Spleen (tissue), 11 donors: ENCODE results near the gene ZBTB14. TPM values are rescaled to one million over a fixed set of nuclear protein-coding genes. Genes with fewer than 3 reads are reported as not detected.

ENCODE experiments used
- DNase-seq: peaks from one replicate; pipeline ENCODE4 v3.0.0-alpha.2; 2020
- H3K27ac ChIP-seq, 8 donors: fragments of 200-600 bp; sonication (generic) in 7 of 8; 1 replicate in 4 of 8; 2 replicates in 4 of 8; pipeline versions ENCODE4 v1.5.0 to v1.8.0; 2016 to 2021; ENCODE audit warnings: inconsistent platforms in 4 of 8, mild to moderate bottlenecking in 4 of 8, moderate library complexity in 1 of 8
- H3K27me3 ChIP-seq, 7 donors: fragments of 200-600 bp; sonication (generic) in 6 of 7; replicated peaks in 1 of 7; 1 replicate in 4 of 7; 2 replicates in 3 of 7; pipeline versions ENCODE4 v1.5.0 to v1.8.0; 2016 to 2021; ENCODE audit warnings: inconsistent platforms in 3 of 7, mild to moderate bottlenecking in 1 of 7
- H3K36me3 ChIP-seq, 6 donors: fragments of 200-600 bp; sonication (generic) in 5 of 6; 1 replicate in 4 of 6; 2 replicates in 2 of 6; pipeline versions ENCODE4 v1.5.0 to v1.8.0; 2016 to 2021; ENCODE audit warnings: inconsistent platforms in 2 of 6
- H3K4me1 ChIP-seq, 6 donors: fragments of 200-600 bp; sonication (generic) in 5 of 6; 1 replicate in 3 of 6; 2 replicates in 3 of 6; pipeline versions ENCODE4 v1.5.0 to v1.8.0; 2016 to 2021; ENCODE audit warnings: inconsistent platforms in 3 of 6
- H3K4me3 ChIP-seq, 8 donors: fragments of 200-600 bp; sonication (generic) in 7 of 8; 1 replicate in 4 of 8; 2 replicates in 4 of 8; pipeline versions ENCODE4 v1.5.0 to v1.8.0; 2016 to 2021; ENCODE audit warnings: inconsistent platforms in 4 of 8, mild to moderate bottlenecking in 4 of 8, moderate library complexity in 2 of 8
- H3K9me3 ChIP-seq, 8 donors: fragments of 200-600 bp; sonication (generic) in 7 of 8; 1 replicate in 4 of 8; 2 replicates in 4 of 8; pipeline versions ENCODE4 v1.5.0 to v1.8.0; 2016 to 2021; ENCODE audit warnings: inconsistent platforms in 4 of 8
- POLR2A ChIP-seq, 3 donors: fragments of 450-650 bp; IDR thresholded peaks; one replicate each; pipeline ENCODE4 v1.5.1; 2017; ENCODE audit warnings: antibody characterized with exemption in 3 of 3, mild to moderate bottlenecking in 1 of 3
- POLR2AphosphoS5 ChIP-seq, 3 donors: sonication (generic); formaldehyde crosslinking; IDR thresholded peaks; one replicate each; pipeline ENCODE4 v1.5.1; 2017; ENCODE audit warnings: antibody characterized with exemption in 3 of 3
- WGBS, 5 donors: extraction: QIAGEN DNeasy Blood & Tissue Kit in 3 of 5; methylation state at CpG; one replicate each; pipeline versions ENCODE4 v1.1.5 to v1.1.7; 2013 to 2018; 5-methylcytosine and 5-hydroxymethylcytosine counted together
- intact Hi-C: fragments of 100-400 bp; cut with DNase I; formaldehyde crosslinking; loops from one replicate; pipeline ENCODE4 v1.15.0; 2023; ENCODE audit warnings: low total_unique reads
- polyA plus RNA-seq, 3 donors: library from polyadenylated mRNA; stranded (reverse); fragments of 200-250 nt; gene quantifications; one replicate each; pipeline ENCODE4 v1.2.1, GENCODE V29; 2013
- total RNA-seq, 7 donors: library from RNA; depleted of rRNA in 3 of 7; stranded (reverse); fragments of >200 nt in 3 of 7; fragmentation: NEBNext Ultra II Directional in 4 of 7; extraction: Animal tissue kit (Norgen Biotek cat#: 25700) in 4 of 7; gene quantifications; one replicate each; pipeline versions ENCODE4 v1.1.0 to v1.2.1, GENCODE V29; 2016 to 2021
- TF ChIP-seq, protein P1 (sequence below), 11 experiments: fragments of 200-600 bp in 7 of 11; fragments of 450-650 bp in 4 of 11; sonication (generic) in 4 of 11; IDR thresholded peaks in 8 of 11; conservative IDR thresholded peaks in 3 of 11; 1 replicate in 7 of 11; 2 replicates in 4 of 11; pipeline versions ENCODE4 v1.4.0 to v1.8.0; 2016 to 2021; ENCODE audit warnings: antibody characterized with exemption in 11 of 11, inconsistent platforms in 4 of 11, mild to moderate bottlenecking in 1 of 11
- donor health status: healthy with polysubstance abuse.
- donor health status: DM: no; HTN: no; CAD: no; lungs with moderate emphysema.
- donor health status: DM: no; HTN: no; CAD: no.
- donor health status: Bipolar disorder and iron deficiency.
- donor health status: healthy.
- donor health status: DM: no; HTN: no; CAD: no.
- donor health status: DM: yes; HTN: yes; CAD: no.

Gene ZBTB14
- total and polyA plus RNA-seq, 10 donors = 12.9 to 26.7 (median 20.9) TPM

DNA sequence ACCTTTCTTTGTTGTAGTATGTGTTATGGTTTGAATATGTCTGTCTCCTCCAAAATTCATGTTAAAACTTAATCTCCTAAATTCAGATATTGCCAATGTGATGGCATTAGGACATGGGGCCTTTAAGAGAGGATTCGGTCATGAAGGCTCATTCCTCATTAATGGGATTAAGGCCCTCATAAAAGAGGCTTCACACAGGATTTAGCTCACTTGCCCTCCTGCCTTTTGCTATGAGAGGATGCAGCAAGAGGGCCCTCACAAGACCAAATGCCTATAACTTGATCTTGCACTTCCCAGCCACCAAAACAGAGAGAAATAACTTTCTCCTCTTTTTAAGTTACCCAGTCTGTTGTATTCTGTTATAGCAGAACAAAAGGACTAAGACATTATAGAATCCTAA is 19.7 kb downstream of the ZBTB14 start:
- 50 to 79% (median 69%) methylated on average over 1 of the region's 1 CpG for WGBS, 5 donors
- intact Hi-C loops = loop anchor here (2.0 kb wide), 1 partner anchor 51 kb away; no protein-coding TSS in a partner anchor
- no peaks in the 10 kb centered on the region for H3K27me3 ChIP-seq
- peaks cover 0 to 36% (median 23%) of the 10 kb centered on the region in 8 donors for H3K9me3 ChIP-seq
- TF ChIP-seq POLR2AphosphoS5 (IDR thresholded peaks at IDR 0.05) (no peak), POLR2A (IDR thresholded peaks at IDR 0.05) (no peak)
- TF ChIP-seq, protein P1, sequence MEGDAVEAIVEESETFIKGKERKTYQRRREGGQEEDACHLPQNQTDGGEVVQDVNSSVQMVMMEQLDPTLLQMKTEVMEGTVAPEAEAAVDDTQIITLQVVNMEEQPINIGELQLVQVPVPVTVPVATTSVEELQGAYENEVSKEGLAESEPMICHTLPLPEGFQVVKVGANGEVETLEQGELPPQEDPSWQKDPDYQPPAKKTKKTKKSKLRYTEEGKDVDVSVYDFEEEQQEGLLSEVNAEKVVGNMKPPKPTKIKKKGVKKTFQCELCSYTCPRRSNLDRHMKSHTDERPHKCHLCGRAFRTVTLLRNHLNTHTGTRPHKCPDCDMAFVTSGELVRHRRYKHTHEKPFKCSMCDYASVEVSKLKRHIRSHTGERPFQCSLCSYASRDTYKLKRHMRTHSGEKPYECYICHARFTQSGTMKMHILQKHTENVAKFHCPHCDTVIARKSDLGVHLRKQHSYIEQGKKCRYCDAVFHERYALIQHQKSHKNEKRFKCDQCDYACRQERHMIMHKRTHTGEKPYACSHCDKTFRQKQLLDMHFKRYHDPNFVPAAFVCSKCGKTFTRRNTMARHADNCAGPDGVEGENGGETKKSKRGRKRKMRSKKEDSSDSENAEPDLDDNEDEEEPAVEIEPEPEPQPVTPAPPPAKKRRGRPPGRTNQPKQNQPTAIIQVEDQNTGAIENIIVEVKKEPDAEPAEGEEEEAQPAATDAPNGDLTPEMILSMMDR (IDR thresholded peaks at IDR 0.05 in 8 of 11, conservative IDR thresholded peaks at IDR 0.05 in 3 of 11) = no peak
- no peak for DNase-seq
- H3K4me3 ChIP-seq = no peak overlapping the region
- H3K27ac ChIP-seq = no peak overlapping the region
- no peaks in the 10 kb centered on the region for H3K36me3 ChIP-seq
- H3K4me1 ChIP-seq = no peaks in the 10 kb centered on the region

DNA sequence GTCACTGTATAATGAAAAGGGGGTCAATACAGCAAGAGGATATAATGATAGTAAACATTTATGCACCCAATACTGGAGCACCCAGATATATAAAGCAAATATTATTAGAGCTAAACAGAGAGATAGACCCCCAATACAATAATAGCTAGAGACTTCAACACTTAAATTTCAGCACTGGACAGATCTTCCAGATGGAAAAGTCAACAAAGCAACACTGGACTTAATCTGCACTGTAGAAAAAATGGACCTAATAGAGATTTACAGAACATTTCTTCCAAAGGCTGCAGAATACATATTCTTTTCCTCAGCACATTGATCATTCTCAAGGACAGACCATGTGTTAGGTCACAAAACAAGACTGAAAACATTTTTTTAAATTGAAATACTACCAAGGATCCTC is 26.7 kb downstream of the ZBTB14 start:
- intact Hi-C loops = no loop called here
- no peak for DNase-seq
- peaks cover 0 to 66% (median 24%) of the 10 kb centered on the region in 8 donors for H3K9me3 ChIP-seq

DNA sequence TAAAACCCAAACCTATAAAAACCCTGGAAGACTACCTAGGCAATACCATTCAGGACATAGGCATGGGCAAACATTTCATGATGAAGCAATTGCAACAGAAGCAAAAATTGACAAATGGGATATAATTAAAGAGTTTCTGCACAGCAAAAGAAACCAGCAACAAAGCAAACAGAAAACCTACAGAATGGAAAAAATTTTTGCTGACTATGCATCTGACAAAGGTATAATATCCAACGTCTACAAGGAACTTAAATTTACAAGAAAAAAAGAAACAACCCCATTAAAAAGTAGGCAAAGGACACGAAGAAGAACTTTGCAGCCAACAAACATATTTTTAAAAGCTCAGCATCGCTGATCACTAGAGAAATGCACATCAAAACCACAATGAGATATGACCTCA is 28.8 kb downstream of the ZBTB14 start:
- 83 to 87% (median 85%) methylated on average over 3 of the region's 3 CpGs for WGBS, 5 donors
- H3K4me3 ChIP-seq = no peak overlapping the region
- no peaks in the 10 kb centered on the region for H3K4me1 ChIP-seq
- no peaks in the 10 kb centered on the region for H3K36me3 ChIP-seq
- TF ChIP-seq POLR2AphosphoS5 (IDR thresholded peaks at IDR 0.05) (no peak), POLR2A (IDR thresholded peaks at IDR 0.05) (no peak)
- TF ChIP-seq, protein P1 (IDR thresholded peaks at IDR 0.05 in 8 of 11, conservative IDR thresholded peaks at IDR 0.05 in 3 of 11) = no peak
- peaks cover 0 to 5% (median 0%) of the 10 kb centered on the region in 7 donors for H3K27me3 ChIP-seq
- peaks cover 0 to 71% (median 24%) of the 10 kb centered on the region in 8 donors for H3K9me3 ChIP-seq
- no peak overlapping the region for H3K27ac ChIP-seq
- intact Hi-C loops = no loop called here
- no peak for DNase-seq

More for the DNA sequence above, 26.7 kb downstream of the ZBTB14 start:
- no peaks in the 10 kb centered on the region for H3K36me3 ChIP-seq
- H3K4me1 ChIP-seq = no peaks in the 10 kb centered on the region
- no peak overlapping the region for H3K27ac ChIP-seq
- no peak overlapping the region for H3K4me3 ChIP-seq
- no peaks in the 10 kb centered on the region for H3K27me3 ChIP-seq
- no peak for TF ChIP-seq POLR2AphosphoS5 (IDR thresholded peaks at IDR 0.05)
- TF ChIP-seq POLR2A (IDR thresholded peaks at IDR 0.05) = no peak
- TF ChIP-seq, protein P1 (IDR thresholded peaks at IDR 0.05 in 8 of 11, conservative IDR thresholded peaks at IDR 0.05 in 3 of 11) = no peak

DNA sequence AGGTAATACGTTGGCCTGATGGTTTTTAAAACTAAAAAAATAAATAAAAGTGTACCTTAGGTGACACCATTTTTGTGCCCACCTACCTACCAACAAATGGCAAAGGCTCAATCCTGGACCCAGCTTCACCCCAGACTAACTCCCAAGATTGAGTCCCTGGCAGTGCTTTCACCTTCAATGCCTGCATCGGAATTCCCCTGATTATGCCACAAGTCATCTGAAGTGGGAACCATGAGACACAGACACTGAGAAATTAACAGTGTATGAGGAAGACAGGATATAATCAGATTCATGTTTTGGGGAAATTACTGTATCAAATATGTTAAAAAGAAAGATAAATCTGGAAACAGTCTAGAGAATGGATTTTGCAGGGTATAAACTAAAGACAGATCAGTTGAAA is 41.6 kb downstream of the ZBTB14 start:
- Histone ChIP-seq H3K36me3 (no peaks in the 10 kb centered on the region), H3K4me3 (no peak overlapping the region), H3K4me1 (no peaks in the 10 kb centered on the region), H3K27ac (no peak overlapping the region), H3K9me3 (no peaks in the 10 kb centered on the region), H3K27me3 (no peaks in the 10 kb centered on the region)
- no peak for TF ChIP-seq POLR2A (IDR thresholded peaks at IDR 0.05)
- TF ChIP-seq POLR2AphosphoS5 (IDR thresholded peaks at IDR 0.05) = no peak
- TF ChIP-seq, protein P1 (IDR thresholded peaks at IDR 0.05 in 8 of 11, conservative IDR thresholded peaks at IDR 0.05 in 3 of 11) = no peak
- intact Hi-C loops = no loop called here
- WGBS, 5 donors = 66 to 95% (median 77%) methylated on average over 2 of the region's 2 CpGs
- DNase-seq = no peak
